Posterior cingulate gyrus (tissue), 11 donors: ENCODE measurements around the gene MIPEP.
A peak's percentile ranks its signal among the peaks of the same experiment; 100 is the strongest.
"Not testable (repeated sequence)": the region's sequence is repeated elsewhere in the genome, so short reads cannot be mapped to it uniquely, and the experiment has no call there.

ENCODE experiments used
- DNase-seq, 10 donors: peaks; one replicate each; pipeline versions ENCODE4 v3.0.0 to v3.0.0-alpha.2; 2020 to 2021; ENCODE audit warnings: mixed read lengths in 3 of 10
- intact Hi-C: fragments of 100-400 bp; cut with DNase I; formaldehyde crosslinking; loops from one replicate; pipeline ENCODE4 v1.15.1; 2023

Gene MIPEP

GRCh38 chr13:23787464-23787863, 101.7 kb downstream of the MIPEP start:
- no peak for DNase-seq
- intact Hi-C loops = no loop called here

- intact Hi-C loops = no loop called here
- DNase-seq = no peak
Observed at GRCh38 chr13:23786607-23787006, 102.6 kb downstream of the MIPEP start.

- intact Hi-C loops = no loop called here
- DNase-seq = no peak
Observed at GRCh38 chr13:23778879-23779278, 110.3 kb downstream of the MIPEP start.

- intact Hi-C loops = no loop called here
- no peak for DNase-seq
Observed at GRCh38 chr13:23778002-23778652, 111.1 kb downstream of the MIPEP start.

GRCh38 chr13:23777575-23777870, 111.7 kb downstream of the MIPEP start:
- DNase-seq = no peak
- intact Hi-C loops = no loop called here

GRCh38 chr13:23776698-23777574, 112.3 kb downstream of the MIPEP start:
- DNase-seq = no peak
- intact Hi-C loops = no loop called here

- intact Hi-C loops = no loop called here
Observed at GRCh38 chr13:23772717-23773116, 116.5 kb downstream of the MIPEP start.

GRCh38 chr13:23771956-23772355, 117.2 kb downstream of the MIPEP start:
- intact Hi-C loops = no loop called here
- DNase-seq = no peak

More at GRCh38 chr13:23772717-23773116, 116.5 kb downstream of the MIPEP start:
- no peak for DNase-seq

GRCh38 chr13:23771552-23771951, 117.6 kb downstream of the MIPEP start:
- DNase-seq = no peak
- intact Hi-C loops = no loop called here

- intact Hi-C loops = no loop called here
- DNase-seq = no peak
Observed at GRCh38 chr13:23770973-23771372, 118.2 kb downstream of the MIPEP start.

- no peak for DNase-seq
- intact Hi-C loops = no loop called here
Observed at GRCh38 chr13:23770428-23770827, 118.8 kb downstream of the MIPEP start.

GRCh38 chr13:23769401-23769800, 119.8 kb downstream of the MIPEP start:
- intact Hi-C loops = no loop called here
- no peak for DNase-seq

- intact Hi-C loops = no loop called here
- no peak for DNase-seq
Observed at GRCh38 chr13:23767838-23768237, 121.4 kb downstream of the MIPEP start.

- intact Hi-C loops = no loop called here
- DNase-seq = no peak
Observed at GRCh38 chr13:23766939-23767338, 122.3 kb downstream of the MIPEP start.

- intact Hi-C loops = no loop called here
- DNase-seq = no peak
Observed at GRCh38 chr13:23766283-23766682, 122.9 kb downstream of the MIPEP start.

GRCh38 chr13:23765531-23765930, 123.7 kb downstream of the MIPEP start:
- intact Hi-C loops = no loop called here

GRCh38 chr13:23763318-23763717, 125.9 kb downstream of the MIPEP start:
- DNase-seq = no peak
- intact Hi-C loops = no loop called here

More at GRCh38 chr13:23765531-23765930, 123.7 kb downstream of the MIPEP start:
- no peak for DNase-seq

GRCh38 chr13:23761760-23762159, 127.4 kb downstream of the MIPEP start:
- intact Hi-C loops = not testable (repeated sequence)
- DNase-seq = peak in 1 of 10 donors; percentile 43

GRCh38 chr13:23760000-23760399, 129.2 kb downstream of the MIPEP start:
- intact Hi-C loops = no loop called here
- no peak for DNase-seq

- DNase-seq = peak in 1 of 10 donors; percentile 62
- intact Hi-C loops = no loop called here
Observed at GRCh38 chr13:23758798-23759527, 130.2 kb downstream of the MIPEP start.

- intact Hi-C loops = no loop called here
- DNase-seq = no peak
Observed at GRCh38 chr13:23754997-23755396, 134.2 kb downstream of the MIPEP start.
